Measurements from ENCODE around the gene ZNF555.
"Not testable (repeated sequence)": the region's sequence is repeated elsewhere in the genome, so short reads cannot be mapped to it uniquely, and the experiment has no call there.

The ZNF555 gene

DNA sequence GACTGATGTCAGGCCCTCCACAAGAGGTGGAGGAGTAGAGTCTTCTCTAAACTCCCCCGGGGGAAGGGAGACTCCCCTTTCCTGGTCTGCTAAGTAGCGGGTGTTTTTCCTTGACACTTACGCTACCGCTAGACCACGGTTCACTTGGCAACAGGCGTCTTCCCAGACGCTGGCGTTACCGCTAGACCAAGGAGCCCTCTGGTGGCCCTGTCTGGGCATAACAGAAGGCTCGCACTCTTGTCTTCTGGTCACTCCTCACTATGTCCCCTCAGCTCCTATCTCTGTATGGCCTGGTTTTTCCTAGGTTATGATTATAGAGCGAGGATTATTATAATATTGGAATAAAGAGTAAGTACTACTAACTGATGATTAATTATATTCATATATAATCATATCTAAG lies 30.9 kb downstream of the ZNF555 start:
- DNase-seq = peak in 1 of 5 donors; percentile 20

GRCh38 chr19:2877398-2878331 lies 36.4 kb downstream of the ZNF555 start:
- no peak for DNase-seq

DNA sequence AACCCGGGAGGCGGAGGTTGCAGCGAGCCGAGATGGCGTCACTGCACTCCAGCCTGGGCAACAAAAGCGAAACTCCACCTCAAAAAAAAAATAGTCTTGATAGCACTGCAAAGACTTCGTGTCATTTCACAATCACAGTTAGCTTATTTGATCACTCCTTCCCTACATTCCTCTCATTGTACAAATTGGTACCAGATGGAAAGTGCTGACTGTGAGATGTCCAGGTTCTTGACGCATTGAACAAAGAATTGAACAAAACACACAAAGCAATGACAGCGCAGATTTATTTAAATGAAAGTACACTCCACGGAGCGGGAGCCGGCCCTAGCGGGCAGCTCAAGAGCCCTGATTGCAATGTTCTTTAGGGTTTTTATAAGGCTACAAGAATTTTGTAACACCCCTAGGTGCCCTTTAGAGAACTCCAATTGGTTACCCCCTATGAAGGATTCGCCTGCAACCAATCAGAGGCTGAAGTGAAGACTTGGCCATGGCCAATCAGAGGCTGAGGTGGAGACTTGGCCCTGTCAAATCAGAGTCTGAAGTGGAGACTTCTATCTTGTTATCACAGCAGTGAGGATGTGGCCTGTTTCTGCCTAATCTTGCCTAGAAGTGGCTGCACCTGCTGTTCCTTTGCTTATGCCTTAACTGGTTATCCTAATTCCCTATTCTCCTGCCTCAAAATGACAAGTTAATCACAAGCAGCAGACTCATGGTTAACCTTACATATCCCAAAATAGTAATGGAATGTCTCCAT lies 42.6 kb downstream of the ZNF555 start:
- no peak for DNase-seq

DNA sequence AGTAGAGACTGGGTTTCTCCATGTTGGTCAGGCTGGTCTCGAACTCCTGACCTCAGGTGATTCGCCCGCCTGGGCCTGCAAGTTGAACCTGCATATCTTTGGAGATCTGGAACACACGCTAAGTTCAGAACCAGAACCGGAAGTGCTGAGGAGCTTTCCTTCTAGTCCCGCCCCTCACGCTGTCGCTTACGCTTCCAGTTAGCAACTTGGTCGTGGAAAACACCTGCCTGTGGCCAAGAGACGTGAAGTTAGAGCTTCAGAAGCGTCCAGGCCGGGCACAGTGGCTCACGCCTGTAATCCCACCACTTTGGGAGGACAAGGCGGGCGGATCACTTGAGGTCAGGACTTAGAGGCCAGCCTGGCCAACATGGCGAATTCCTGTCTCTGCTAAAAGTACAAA lies 44.5 kb downstream of the ZNF555 start:
- no peak for DNase-seq

- peak in 1 of 5 donors; percentile 22 for DNase-seq
Measured at GRCh38 chr19:2887391-2887914, 46.2 kb downstream of the ZNF555 start.

DNA sequence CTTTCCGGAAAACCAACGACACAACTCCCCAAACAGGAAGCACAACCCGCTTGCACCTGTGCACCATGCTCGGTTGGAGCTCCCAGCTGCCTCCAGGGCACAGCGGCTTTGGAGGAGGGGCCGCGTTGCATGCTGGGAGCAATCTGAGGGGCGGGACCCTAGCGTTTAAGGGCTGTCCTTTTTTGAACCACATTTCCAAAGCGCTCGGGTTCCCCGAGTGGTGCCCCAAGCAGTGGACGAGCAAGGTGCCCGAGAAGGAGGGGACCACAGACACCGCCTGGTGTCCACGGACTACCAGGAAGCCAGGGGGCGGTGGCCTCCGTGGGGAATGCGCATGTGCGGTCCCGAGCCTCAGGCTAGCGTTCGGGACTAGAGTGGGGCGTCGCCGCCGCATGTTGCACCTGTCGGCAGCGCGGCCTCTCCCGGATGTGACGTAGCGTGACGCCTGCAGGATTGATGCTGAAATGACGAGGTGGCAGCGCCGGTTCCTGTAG lies 47.5 kb downstream of the ZNF555 start:
- peak; percentile 40 to 68 (median 58) for DNase-seq

DNA sequence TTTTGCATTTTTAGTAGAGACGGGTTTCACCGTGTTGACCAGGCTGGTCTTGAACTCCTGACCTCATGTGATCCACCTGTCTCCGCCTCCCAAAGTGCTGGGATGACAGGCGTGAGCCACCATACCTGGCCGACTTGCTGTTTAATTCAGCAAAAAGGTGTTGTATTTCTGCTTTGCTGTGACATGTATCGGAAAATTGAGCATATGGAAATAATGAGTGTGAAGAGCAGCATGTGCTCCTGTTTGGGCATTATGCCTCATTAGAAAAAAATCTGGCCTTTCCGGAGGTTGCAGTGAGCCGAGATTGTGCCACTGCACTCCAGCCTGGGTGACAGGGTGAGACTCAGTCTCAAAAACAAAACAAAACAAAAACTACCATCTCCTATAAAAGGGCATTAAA lies 49.3 kb downstream of the ZNF555 start:
- not testable (repeated sequence) for DNase-seq

DNA sequence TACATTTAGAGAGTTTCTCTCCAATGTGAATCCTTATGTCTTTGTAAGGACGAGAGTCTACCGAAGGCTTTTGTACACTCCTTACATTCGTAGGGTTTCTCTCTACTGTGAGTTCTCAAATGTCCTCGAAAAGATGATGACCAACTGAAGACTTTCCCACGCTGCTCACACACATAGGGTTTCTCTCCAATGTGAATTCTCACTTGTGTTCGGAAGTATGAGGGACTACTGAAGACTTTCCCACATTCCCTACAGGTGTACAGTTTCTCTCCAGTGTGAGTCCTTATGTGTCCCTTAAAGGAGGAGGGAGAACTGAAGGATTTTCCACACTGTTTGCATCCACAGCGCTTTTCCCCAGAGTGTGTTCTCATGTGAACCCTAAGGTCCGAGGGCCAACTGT lies 55.4 kb downstream of the ZNF555 start:
- DNase-seq = no peak

DNA sequence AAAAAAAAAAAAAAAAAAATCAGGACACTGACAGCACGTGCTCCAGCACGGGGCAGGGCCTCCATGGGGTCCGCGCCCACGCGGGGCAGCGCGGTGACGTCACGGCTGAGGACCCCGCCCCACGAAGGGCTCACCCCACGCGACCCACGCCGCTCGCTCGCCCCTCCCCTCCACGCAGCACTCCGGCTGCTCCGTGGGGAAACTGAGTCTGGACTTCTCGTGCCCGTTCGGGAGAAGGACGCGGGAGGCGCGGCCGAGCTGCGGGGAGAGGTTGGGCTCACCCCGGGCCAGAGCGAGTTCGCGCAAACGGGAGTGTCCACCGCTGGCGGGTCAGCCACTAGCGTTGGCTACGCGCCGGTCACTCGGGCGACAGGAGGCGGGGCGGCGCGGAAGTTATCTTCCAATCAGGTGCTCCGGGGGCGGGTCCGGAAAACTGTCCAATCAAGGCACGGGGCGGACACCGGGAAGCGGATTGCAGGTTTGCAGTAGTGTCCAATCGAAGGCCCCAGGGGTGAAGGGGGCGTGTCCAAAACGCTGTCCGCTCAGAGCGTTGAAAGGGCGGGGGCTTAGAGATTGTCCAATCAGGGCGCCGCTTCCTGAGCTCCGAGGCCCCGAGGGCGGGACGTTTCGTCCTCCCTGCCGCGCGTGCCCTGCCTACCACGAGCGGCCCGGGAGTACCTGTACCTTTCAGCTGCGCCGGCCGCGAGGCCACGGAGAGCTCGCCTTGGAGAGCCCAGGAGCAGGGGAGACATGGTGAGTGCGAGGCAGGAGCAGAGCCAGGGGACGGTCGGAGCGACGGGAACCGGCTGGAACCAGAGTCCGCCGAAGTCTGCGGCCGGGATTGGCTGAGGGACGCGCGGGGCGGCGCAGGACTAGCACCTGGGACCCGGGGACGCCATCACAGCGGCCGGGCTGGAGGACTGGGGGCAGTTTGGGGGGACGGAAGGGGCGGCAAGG lies 59.3 kb downstream of the ZNF555 start, which contains the start of gene ZNF57:
Gene ZNF57, plus strand, starts transcription at position 633 of the 957 bp plus-strand sequence. Its CDS starts 118 bp downstream, at position 751.
- peak; percentile 96 to 98 (median 98) for DNase-seq

DNA sequence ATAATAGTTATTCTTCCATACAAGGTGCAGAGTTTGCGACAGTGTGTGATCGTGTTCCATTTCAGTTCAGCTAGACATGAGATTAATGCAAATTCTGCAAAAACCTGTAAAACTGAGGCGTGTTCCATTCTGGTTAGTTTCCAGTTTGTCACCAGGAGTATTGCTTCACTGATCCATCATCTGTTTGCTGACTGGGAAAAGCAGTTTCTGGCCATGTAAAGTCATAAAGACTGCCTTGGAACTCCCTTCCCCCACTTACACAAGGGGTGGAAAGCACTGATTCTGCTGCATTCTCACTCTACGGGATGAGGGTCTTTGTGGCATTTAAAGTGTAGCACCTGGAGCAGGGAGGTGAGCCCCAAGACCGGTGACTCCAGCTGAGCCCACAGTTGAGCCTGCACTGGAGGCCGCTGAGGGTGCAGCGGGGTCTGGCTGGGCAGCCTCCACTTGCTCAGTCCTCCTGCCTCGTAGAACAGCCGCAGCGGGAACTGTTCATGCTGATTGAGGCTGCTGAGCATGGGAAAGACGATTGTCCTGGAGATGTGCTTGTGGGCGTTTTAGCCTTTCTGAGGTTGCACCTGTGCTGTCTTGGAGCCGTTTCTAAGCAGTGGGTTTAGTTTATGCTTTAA lies 61.4 kb downstream of the ZNF555 start:
- no peak for DNase-seq

DNA sequence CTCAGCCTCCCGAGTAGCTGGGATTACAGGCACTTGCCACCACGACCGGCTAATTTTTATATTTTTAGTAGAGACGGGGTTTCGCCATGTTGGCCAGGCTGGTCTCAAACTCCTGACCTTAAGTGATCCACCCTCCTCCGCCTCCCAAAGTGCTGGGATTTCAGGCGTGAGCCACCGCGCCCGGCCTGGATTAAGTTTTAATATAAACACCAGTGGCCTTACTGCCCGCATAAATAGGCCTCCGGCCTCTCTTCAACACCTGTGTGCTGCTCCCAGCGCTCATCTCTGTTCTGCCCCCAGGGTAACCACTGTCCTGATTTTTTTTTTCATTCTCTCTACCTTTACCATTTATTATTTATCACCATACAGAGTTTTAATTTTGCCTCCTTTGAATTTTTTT lies 62.1 kb downstream of the ZNF555 start:
- not testable (repeated sequence) for DNase-seq

DNA sequence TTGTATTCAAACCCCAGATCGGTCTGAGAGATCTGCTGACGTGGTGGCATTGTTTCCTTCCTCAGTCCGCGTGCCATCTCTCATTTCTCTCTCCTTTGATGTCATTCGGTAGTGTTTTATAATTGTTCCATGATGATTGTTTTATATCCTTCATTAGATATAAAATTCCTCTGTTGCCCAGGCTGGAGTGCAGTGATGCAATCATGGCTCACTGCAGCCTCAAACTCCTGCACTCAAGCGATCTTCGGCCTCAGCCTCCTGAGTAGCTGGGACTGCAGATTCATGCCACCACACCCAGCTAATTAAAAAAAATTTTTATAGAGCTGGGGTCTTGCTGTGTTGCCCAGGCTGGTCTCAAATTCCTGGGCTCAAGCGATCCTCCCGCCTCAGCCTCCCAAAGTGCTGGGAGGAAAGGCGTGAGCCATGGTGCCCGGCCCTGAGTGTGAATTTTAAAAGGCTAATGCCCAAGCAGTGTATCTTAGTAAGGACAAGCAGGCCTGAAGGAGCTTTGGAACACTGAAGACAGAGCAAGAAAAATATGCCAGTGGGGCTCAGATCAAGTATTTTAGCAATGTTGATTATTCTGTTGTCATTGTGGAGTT lies 64.7 kb downstream of the ZNF555 start:
- DNase-seq = no peak

DNA sequence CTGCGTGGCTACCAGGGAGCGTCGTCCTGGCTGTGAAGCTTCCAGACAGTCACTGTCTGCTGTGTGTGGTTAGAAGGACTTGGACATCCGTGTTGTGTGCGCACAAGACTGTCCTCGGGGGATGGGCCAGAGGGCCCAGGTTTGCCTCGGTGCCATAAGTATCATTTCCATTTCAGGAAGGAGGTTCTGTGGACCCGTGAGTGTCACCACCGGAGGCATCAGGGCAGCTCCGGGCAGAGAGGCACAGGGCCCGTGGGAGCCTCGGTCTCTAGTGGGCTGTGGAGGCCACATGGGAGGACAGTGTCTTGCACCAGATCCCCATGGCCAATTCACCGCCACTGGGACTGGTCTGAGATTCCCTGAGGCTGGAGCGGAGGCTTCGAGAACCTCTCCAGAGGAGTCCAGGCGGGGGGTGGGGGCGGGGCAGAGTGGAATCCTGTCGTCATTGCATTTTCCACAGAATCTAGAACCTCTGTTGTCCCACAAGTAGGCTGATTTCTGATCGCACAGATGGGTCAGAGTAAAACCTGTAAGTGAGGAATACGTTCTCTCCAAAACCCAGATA lies 65.4 kb downstream of the ZNF555 start:
- no peak for DNase-seq

All from T-helper 1 cell (primary cell).